ENCODE measurements around the gene PPP1R26.
"Not testable (repeated sequence)": the region's sequence is repeated elsewhere in the genome, so short reads cannot be mapped to it uniquely, and the experiment has no call there.

Gene PPP1R26

DNA sequence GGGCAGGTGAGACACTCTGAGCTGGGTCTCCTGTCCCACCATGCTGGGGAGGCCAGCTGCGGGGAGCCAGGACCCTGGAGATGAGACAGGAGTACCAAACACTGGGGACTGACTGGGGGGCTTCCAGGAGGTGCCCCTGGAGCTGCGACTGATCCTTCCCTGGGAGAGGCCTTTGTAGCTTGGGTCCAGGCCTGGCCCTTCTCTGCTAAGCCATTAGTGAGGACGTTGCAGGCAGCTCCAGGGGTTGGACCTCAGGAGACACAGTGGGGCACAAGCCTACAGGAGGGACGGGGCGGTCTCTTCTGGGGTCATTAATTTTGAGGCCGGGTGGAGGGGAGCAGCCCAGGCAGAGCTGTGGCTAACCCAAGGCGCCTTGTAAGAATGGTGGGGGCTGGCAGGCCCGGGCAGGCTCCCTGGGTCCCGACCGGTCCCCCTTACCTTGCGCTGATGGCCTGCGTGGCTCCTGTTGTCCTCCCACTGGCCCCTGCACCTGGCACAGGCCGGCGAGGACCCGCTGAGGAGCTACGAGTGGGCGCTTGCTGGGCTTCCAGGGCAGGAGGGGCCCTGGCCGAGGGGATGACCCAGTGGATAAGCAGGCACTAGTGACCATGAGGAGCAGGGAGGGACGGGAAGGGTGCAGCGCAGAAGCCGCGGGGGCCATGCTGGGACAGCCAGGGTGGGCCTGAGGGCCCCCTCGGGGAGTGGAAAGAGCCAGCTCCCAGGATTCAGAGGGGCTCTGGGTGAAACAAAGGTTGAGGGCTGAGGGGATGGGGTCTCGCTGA is 26.0 kb downstream of the PPP1R26 start:
- FAIRE-seq, result no peak

DNA sequence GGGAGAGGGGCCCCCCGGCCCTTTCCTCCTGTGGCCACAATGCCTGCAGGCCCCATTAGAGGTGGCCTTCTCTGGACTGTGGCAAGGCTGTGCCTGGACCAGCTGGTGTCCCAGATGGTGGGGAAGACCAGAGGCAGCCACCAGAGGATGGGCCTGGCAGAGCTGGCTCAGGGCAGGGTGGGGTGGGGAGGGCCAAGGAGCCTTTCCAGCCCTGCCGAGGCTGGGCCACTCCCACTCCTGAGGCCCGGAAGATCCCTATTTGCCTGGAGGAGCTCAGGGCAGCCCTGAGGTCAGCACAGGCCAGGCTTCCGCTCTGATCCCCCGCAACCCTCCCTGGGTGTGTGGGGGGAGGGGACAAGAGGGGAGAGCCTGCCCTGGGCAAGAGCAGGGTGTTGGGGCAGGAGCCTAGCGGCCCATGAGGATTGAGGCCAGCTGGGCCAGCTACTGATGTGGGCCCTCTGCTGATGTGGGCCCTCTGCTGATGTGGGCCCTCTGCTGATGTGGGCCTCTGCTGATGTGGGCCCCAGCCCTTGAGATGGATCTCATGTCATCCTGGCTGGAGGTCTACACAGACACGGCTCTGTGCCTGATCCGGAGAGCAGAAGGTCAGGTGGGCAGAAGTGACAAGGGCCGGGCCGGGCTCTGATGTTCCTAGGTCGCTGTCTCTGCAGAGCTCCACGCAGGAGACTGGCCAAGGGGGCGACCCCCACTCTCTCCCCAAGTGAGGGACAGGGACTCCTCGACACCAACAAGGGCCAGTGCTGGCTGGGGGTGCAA is 26.9 kb downstream of the PPP1R26 start:
- no peak for FAIRE-seq

DNA sequence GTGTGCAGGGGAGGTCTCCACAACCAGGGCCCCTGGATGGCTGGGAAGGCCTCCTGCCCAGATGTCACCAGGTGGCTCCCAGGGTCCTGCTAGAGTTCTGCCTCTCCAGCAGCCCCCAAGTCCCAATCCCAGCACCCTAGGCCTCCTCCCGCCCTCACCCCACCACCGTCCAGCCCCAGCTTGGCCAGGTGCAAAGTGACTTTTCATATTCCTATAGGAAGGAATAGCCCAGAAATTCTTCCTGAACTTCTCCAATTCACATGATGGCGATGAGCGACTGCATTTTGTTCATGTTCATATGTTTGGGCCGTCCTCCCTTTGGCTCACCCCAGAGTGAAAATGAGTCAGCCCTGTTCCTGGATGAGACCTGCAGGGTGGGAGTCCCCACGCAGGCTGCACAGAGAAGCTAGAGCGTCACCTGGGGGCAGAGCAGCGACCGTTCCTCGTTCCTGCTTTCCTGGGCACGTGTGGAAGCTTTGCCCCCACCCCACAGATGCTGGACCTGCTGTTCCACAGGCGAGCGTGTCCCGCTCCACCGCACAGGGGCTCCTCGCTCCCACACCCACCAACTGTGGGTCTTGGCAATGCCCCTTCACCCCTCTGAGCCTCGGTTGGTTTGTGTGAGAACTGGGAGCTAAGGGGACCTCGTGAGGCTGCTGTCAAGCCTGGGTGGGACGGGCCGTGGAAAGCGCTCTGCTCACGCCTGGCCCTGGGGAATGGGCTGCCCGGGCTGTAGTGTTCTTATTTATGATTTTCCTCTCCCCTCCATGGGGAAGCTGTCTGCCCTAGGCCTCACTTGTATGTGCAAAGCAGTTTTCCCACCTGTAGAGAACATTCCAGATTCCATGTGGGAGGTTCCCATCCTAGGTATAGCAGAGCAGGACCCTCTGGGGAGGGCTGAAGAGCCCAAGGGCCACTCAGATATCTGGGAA is 27.8 kb downstream of the PPP1R26 start:
- FAIRE-seq, result no peak

DNA sequence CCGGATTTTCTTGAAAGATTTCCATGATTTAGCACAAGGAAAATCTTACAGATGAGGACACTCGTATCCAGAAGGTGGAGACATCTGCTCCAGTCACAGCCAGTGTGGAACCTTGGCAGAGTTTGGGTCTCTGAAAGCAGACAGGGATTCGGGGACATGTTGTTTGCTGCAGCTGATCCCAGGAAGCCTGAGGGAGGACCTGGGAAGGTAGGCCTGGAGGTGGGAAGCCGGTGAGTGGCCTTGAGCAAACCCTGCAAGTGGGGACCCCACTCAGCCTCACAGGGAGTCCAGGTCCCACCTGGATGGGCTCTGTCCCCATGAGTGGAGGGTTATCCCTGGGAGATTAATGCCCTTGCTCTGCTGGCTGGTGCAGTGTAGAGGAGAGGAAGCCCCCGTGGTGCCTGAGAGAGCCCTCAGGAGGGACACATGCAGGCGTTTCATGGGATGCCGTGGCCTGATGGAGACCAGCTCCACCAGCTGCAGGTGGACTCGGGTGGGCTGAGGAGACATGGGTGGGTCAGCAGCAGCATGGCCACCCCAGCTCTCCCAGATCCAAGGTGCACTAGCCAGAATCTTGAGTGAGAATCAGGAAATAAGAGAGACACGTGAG is 28.7 kb downstream of the PPP1R26 start:
- FAIRE-seq, result no peak

DNA sequence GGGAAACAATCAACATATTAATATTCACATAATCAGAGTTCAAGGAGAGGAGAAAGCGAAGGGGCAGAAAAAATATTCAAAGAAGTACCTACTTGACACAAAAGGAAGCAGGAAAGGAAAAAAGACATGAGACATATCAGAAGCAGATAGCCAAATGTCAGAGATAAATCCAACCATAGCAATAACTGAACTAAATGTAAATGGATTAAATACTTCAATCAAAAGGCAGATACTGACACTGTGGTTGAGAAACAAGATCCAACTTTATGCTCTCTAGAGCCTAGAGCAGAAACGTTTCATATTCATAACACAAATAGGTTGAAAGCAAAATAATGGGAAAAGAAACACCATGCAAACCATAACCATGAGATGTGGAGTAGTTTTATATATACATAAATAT is 29.9 kb downstream of the PPP1R26 start:
- no peak for FAIRE-seq

DNA sequence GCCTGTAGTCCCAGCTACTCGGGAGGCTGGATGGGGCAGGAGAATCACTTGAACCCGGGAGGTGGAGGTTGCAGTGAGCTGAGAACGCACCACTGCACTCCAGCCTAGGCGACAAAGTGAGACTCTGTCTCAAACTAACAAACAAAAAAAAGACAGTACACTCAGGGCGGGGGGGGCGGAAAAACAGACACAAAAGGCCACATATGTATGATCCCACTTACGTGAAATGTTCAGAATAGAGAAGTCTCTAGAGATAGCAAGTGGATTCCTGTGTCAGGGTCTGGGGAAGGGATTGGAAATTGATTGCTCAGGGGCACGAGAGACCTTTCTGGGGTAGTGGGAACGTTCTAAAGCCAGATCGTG is 32.6 kb downstream of the PPP1R26 start:
- FAIRE-seq, result no peak

DNA sequence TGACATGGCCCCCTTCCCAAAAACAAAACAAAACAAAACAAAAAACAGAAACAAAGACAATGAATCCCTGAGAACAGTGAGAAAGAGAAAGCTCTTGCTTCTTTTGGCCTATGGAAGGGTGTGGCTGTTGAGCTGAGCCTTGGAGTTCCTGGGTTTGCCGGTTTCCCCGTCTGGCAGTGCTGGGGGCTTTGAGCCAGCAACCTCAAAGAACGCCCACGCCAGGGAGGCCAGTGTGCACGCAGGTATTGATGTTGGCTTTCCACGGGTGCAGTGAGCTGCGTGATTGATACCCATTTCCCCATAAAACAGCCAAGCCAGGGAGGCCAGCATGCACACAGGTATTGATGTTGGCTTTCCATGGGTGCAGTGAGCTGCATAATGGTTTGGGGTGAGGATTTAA is 33.3 kb downstream of the PPP1R26 start:
- no peak for FAIRE-seq

DNA sequence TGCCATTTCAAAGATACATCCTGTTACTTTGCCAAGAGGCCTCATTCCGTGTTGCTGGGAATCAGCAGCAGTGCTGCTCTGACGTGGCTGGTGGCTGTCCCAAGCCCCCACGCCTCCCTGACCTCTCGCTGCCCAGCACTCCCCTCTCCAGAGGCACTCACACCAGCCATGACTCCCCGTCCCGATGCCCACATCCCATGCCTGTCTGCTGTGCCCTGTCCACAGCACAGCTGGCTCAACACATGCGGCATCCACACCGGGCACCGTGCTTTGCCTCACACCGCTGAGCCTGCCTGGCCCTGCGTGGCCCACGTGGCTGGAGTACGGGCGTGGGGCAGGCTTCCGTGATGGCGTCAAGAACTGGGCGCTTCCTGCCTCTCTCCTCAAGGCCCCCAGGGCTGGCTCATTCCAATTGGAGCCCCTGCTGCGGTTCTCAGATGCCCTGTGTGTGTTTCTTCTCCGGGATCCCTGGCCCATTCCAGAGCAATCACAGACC is 33.8 kb downstream of the PPP1R26 start:
- FAIRE-seq, result no peak

DNA sequence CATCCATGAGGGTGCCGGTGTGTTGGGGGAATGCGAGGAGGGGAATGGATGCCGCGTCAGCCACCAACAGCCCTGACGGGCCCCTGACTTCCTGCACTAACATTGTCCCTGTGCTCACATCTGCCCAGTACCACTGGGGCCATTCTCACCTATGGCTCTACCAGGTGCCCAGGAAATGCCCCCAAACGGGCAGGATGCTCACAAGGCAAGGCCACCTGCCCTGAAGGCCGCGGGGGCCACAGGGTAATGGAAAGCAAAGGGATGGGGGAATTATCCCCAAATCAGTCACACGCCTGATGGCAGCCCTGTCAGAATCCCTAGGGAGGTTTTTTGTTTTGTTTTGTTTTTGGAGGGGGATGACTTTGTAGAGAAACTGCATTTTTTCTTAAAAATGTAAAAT is 34.3 kb downstream of the PPP1R26 start:
- FAIRE-seq, result not testable (repeated sequence)

DNA sequence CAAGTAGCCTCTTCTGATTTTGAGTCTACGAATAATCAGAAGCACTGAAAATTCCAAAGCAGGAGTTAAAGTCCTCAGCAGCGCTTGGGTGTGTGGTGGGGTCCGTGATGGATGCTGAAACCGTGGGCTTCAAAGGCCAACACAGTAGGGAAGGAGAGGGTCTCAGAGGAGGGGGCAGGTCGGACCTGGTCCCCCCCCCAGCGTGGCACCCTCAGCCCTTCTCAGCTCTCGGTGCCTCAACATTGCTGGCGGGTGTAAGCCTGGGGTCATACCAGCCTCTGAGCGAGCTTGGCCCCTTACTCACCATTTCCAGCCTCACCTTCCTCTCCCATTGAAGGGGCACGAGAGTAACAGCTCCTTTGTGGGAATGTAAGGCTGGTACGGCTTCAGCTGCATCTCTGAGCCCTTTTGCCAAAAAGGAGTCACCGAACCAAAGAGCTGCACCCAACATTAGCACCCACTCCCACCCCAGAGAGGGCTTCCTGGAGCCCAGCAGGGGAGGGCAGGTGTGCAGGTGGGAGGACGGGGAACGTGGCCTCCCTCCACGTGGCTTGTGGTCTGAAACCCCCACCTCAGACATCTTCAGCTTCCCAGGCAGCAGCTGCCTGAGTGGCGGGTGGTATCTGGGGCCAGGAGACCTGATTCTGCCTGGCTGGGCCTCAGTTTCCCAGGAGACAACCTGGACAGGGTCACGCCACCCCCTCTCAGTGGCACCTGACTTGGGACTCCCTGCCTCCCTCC is 34.9 kb downstream of the PPP1R26 start:
- no peak for FAIRE-seq

DNA sequence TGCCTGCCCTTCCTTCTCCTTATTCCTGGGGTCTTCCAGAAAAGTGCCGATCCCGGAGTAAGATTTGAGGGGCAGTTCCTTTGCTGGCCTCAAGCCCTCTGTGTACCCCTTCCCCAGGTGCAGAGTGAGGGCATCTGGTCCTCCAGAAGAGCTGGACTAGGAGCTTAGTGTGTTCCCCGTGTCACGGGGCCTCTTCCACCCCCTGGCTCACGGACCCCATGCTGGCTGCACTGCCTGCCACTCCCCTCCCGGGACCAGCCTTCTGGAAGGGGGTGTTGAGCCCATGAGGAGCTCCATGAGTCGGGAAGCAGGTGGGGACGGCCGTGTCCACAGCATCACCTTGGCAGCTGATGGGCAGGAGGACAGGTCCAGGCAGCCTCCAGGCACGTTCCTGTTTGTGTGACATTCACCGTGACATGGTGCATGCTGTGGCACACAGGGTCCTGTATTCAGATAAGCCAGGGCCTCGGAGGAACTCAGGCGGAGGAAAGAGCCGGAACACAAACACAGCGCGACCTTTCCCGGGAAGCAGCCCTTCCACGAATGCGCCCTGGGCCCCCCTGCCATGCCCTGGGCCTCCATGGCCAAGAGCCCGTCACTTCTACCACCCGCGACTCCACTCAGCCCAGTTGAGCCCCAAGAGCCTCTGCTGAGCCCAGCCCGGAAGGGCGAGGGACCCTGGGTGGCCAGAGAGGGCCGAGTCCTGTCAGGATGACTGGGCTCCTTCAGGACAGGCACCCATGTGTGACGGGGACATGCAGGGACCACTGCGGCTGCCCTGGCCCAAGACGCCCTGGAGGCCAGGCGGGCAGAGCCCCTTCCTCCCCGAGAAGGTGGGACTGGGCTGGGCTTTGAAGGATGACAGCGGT is 35.7 kb downstream of the PPP1R26 start:
- FAIRE-seq, result no peak

DNA sequence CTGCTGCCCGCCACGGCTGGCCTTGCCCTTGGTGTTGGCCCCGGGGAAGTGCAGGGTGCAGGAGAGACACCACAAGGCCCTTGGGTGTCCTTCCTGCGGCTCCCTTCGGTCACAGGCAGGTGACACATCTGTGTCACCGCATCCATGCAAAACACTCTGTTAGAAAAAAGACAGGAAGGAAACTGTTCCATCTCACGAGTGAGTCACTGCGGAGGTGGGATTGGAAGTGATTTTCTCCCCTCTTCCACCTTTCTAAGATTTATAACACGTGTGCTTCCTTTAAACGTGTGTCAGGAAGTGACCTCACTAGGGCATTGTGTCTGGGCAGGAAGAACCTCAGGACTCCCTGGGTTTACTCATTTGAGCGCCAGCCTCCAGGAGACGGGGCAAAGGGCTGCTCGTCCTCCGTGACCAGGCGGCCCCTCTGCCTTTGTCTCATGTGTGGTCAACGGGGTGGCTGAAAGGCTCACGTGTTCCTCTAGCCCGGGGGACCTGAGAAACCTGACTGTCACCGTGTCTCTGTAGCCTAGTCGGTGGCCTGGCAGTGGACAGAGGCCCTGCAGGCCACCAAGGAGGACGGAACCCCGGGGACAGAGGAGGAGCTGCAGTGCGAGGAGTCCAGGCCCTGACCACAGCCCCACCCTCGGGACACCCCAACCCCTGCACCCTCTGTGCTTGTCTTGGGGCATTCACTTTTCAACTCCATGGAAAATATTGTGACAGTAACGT is 36.7 kb downstream of the PPP1R26 start:
- FAIRE-seq, result no peak

DNA sequence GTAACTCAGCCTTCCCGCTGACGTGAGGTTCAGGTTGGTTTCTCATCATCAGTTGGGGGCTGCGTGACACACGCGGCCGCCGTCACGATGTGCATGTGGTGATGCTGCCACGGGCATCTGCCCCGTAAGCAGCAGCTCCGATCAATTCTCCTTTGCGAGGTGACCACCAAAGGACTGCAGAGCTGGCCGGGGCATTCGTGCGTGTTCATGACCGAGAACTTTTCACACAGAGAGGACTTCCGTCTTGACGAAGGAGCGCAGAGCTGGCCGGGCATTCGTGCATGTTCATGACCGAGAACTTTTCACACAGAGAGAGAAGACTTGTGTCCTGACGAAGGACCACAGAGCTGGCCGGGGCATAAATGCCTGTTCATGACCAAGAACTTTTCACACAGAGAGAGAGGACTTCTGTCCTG is 37.8 kb downstream of the PPP1R26 start:
- FAIRE-seq, result no peak

DNA sequence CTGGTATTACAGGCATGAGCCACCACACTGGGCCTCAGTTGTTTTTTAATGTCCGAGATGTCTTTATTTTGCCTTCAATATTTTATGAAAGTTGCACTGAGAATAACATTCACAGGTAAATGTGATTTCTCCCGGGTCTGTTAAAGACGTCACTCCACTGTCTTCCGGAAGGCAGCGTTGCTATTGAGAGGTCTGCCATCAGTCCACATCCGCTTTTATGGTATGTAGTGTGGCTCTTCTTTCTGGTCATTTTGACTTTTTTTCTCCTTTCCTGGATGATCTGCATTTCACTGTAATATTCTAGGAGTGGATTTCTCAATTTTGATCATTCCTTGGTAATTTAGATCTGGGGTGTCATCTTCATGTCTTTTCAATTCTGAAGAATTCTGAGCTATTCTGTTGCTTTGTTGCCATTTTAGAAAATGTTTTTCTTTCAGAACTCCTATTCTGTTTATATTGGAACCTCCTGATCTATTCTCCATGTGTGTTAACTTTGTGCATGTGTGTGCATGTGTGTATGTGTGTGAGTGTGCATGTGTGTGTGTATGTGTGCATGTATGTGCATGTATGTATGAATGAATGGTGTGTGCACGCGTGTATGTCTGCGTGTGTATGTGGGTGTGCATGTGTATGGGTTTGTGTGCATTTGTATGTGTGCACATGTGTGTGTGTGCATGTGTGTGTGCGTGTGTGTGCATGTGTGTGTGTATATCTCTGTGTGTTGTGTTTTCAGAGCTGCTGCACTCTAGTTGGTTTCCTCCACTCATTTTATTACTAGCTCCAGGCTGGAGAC is 39.8 kb downstream of the PPP1R26 start:
- FAIRE-seq, result no peak

DNA sequence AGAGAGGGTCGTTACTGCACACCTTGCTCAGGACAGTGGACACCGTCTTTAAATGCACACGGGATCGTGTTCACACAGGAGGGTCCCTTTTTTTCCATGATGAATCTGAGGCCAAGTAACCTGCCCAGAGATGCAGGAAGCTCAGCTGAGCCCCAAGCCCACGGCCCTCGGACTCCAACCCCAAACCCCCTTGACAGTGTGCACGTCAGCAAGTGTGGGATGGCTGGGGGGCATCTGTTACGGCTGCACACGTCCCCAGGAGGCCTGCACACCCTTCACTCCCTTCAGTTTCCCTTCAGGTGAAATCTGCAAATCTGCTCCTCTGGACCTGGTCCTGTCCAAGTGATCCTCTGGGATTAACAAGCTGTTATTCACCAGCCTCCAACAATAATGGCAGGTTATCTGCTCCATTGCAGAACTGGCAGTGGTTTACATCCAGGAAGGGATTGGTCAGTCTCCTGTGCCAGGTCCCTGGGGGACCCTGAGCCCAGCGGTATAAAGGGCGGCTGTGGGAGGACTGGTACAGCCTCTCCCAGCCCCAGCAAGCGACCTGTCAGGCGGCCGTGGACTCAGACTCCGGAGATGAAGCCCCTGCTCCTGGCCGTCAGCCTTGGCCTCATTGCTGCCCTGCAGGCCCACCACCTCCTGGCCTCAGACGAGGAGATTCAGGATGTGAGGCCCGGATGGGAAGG is 41.5 kb downstream of the PPP1R26 start, which contains the start of gene LCN1:
LCN1 (plus strand) TSS at position 525 of the 692 bp plus-strand sequence; CDS start at position 583, 58 bp downstream.
- FAIRE-seq, result no peak

DNA sequence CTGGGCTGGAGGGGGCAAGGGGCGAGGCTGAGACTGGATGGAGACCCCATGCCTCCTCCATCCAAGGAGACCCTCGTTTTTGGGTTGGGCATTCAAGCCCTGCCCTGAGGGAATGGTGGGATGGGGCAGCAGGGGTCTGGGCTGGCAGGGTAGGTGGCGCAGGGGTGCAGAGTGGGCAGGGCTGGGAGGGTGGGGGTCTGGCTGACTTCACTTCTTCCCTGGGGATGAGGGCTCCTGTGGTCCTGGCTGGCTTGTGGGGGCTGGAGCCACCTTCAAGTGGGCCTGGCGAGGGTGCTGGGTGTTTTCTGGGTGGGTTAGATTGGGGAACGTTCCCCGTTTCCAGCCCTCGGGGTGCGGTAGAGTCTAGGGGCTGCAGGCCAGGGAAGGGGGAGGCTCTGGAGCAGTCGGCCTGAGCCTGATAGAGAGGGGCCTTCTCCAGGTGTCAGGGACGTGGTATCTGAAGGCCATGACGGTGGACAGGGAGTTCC is 42.1 kb downstream of the PPP1R26 start:
- FAIRE-seq, result no peak

DNA sequence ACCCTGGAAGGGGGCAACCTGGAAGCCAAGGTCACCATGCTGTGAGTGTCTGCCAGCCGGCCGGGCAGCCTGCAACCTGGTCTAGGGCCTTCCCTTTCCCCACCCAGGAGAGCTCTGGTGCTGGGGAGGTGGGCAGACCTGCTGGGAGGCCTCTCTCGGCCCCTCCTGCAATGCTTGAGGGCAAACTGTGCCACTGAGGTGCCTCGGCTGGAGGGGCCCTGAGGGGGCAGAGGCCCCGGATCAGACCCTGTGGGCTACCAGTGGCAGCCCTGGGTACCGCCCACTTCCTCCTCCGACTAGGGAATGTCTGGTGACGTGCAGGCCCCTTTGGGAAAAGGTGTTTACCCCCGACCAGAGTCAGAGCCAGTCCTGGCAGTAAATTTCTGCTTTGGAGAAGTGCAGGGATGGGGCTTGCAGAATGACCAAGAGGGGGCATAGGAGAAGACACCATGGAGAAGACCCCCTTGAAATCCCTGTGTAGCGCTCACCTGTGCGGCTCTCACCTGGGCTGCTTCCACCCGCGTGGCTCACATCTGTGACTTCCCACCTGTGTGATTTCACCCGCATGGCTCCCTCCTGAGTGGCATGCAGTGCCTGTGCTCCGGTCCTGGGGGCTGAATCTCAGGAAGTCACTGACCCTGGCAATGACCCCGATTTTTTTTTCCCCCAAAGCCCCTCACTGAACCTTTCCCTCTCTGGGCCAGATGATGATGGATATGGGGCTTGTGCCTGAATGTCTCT is 42.7 kb downstream of the PPP1R26 start:
- no peak for FAIRE-seq

DNA sequence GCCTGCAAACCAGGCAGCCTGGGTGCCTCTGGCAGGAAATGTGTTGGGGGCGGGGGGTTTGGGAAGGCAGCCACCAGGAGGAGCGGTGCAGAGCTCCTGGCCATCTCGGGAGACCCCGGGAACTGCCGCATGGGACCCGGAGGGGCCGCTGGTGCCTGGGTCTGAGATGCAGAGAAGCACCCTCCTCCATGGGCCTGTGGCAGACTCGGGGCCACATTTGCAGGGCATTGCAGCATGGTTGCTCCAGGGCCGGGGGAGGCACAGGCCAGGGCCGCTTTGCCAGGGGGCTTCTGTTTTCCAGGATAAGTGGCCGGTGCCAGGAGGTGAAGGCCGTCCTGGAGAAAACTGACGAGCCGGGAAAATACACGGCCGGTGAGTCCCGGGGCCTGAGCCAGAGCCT is 43.3 kb downstream of the PPP1R26 start:
- FAIRE-seq, result no peak

All from islet of Langerhans (tissue), 1 donor.